SU-DHL-6 (cell line): ENCODE data around the gene CROCC.
A peak's percentile ranks its signal among the peaks of the same experiment; 100 is the strongest.
"Not testable (repeated sequence)": the region's sequence is repeated elsewhere in the genome, so short reads cannot be mapped to it uniquely, and the experiment has no call there.

Experiments
- H2AFZ ChIP-seq: fragments of 200-600 bp; sonication (generic); 2 replicates; pipeline ENCODE4 v1.6.1; 2014; ENCODE audit warnings: low read depth, mild to moderate bottlenecking, moderate library complexity, mixed read lengths, antibody characterized with exemption, low read length; ENCODE audit not compliant: severe bottlenecking
- H3F3A ChIP-seq: fragments of 200-600 bp; shearing (Covaris generic); 2 replicates; pipeline ENCODE4 v1.6.0; 2016; ENCODE audit warnings: antibody characterized with exemption, mild to moderate bottlenecking; ENCODE audit not compliant: insufficient read depth
- H3K27ac ChIP-seq: fragments of 200-600 bp; sonication (generic); 2 replicates; pipeline ENCODE4 v1.5.1; 2016; ENCODE audit warnings: low read depth, mild to moderate bottlenecking, low read length, moderate library complexity, mixed read lengths
- H3K27me3 ChIP-seq: fragments of 200-600 bp; sonication (generic), shearing (Covaris generic); 2 replicates; pipeline ENCODE4 v1.6.0; 2014; ENCODE audit warnings: mild to moderate bottlenecking, low read length
- H3K36me3 ChIP-seq: fragments of 200-600 bp; sonication (generic); 2 replicates; pipeline ENCODE4 v1.6.1; 2014; ENCODE audit warnings: mild to moderate bottlenecking, low read length, mixed read lengths
- H3K4me2 ChIP-seq: fragments of 300-600, 200-600 bp; shearing (Covaris generic), sonication (generic); 2 replicates; pipeline ENCODE4 v1.6.0; 2014; ENCODE audit warnings: low read length, low read depth, mild to moderate bottlenecking; ENCODE audit not compliant: poor library complexity, severe bottlenecking
- H3K4me3 ChIP-seq: fragments of 200-600 bp; sonication (generic); 2 replicates; pipeline ENCODE4 v1.5.1; 2014; ENCODE audit warnings: antibody characterized with exemption, low read length, mild to moderate bottlenecking, mixed read lengths; ENCODE audit not compliant: insufficient read depth, poor library complexity, severe bottlenecking
- H3K79me2 ChIP-seq: fragments of 200-600 bp; sonication (generic); 2 replicates; pipeline ENCODE4 v1.6.1; 2014; ENCODE audit warnings: mild to moderate bottlenecking, low read length, moderate library complexity; ENCODE audit not compliant: insufficient read depth
- H3K9ac ChIP-seq: fragments of 200-600 bp; sonication (generic); 2 replicates; pipeline ENCODE4 v1.7.0; 2014; ENCODE audit warnings: mild to moderate bottlenecking, low read length
- H3K9me2 ChIP-seq: fragments of 200-600 bp; sonication (generic); replicated peaks from 2 replicates; pipeline ENCODE4 v1.6.1; 2014; ENCODE audit warnings: low read length; ENCODE audit not compliant: insufficient read depth
- H3K9me3 ChIP-seq: fragments of 200-600 bp; sonication (generic); 2 replicates; pipeline ENCODE4 v1.6.1; 2014; ENCODE audit warnings: low read length, mixed read lengths; ENCODE audit not compliant: insufficient read depth
- H4K20me1 ChIP-seq: fragments of 200-600 bp; sonication (generic); 2 replicates; pipeline ENCODE4 v1.6.1; 2014; ENCODE audit warnings: low read depth, mild to moderate bottlenecking, antibody characterized with exemption, low read length, moderate library complexity, mixed read lengths

CROCC gene

DNA sequence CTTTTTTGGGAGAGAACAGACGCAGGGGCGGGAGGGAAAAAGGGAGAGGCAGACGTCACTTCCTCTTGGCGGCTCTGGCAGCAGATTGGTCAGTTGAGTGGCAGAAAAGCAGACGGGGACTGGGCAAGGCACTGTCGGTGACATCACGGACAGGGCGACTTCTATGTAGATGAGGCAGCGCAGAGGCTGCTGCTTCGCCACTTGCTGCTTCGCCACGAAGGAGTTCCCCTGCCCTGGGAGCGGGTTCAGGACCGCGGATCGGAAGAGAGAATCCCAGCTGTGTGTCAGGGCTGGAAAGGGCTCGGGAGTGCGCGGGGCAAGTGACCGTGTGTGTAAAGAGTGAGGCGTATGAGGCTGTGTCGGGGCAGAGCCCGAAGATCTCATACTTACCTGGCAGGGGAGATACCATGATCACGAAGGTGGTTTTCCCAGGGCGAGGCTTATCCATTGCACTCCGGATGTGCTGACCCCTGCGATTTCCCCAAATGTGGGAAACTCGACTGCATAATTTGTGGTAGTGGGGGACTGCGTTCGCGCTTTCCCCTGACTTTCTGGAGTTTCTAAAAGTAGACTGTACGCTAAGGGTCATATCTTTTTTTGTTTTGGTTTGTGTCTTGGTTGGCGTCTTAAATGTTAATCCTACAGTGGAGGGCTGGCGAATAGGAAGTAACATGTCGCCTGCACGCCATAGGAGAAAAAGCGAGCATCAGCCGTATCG, 26.0 kb upstream of the CROCC start, which contains the start of gene RNU1-2:
TSS of gene RNU1-2 (plus strand) at position 383 of the 718 bp plus-strand sequence.
- H3K9me3 ChIP-seq, H3K36me3 ChIP-seq, H4K20me1 ChIP-seq, H3K79me2 ChIP-seq, H3K27me3 ChIP-seq, H3K9me2 ChIP-seq: not testable (repeated sequence)
- Histone ChIP-seq H3K4me2 (peak within 1 kb of the TSS; percentile 88), H3K27ac (peak within 1 kb of the TSS; percentile 76), H3K9ac (peak within 1 kb of the TSS; percentile 64), H3K4me3 (peak within 1 kb of the TSS; percentile 67), H2AFZ (peak within 1 kb of the TSS; percentile 88), H3F3A (peaks cover 28% of the 10 kb centered on the region)

DNA sequence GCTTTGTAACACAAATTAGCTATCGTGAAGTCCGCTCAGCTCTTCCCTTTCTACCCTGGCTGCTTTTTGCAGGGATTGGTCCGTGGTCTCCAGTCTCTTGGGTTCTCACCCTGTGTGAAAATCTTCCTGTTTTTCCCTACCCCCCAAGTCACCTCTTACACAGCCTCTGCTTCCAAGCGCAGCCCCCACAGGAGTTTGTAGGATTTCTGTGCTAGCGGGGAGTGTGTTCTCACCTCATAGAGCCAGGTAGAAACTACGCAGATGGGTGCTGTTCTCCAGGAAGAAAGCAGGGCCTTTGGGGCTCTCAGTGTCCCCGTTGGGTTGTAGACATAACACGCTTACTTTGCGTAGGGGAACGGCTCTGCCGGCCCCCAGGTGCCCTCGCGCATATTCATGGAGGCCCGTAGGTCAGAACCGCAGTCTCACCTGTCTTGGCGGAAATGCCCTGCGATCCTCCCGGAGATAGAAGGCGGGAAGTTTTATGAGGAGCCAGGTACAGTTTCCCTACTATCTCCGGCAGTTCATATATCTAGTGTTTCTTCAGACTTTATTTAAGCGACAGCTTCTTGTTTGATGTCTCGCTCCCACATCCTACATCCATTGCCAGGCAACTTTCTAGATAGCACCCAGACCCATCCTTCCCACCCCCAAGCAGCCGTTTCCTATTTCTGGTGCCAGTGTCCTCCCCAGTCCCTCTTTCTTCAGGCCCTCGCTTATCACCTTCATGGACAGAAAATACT, 25.2 kb upstream of the CROCC start:
- H3K4me2 ChIP-seq, result peak overlapping the region; percentile 46
- H3K9me3 ChIP-seq, H3K79me2 ChIP-seq, H3K36me3 ChIP-seq, H3K9me2 ChIP-seq, H4K20me1 ChIP-seq, H3K27me3 ChIP-seq, H2AFZ ChIP-seq: not testable (repeated sequence)
- H3K4me3 ChIP-seq, result peak overlapping the region; percentile 6
- peak overlapping the region; percentile 75 for H3K27ac ChIP-seq
- peak overlapping the region; percentile 40 for H3K9ac ChIP-seq
- H3F3A ChIP-seq, result peaks cover 36% of the 10 kb centered on the region

DNA sequence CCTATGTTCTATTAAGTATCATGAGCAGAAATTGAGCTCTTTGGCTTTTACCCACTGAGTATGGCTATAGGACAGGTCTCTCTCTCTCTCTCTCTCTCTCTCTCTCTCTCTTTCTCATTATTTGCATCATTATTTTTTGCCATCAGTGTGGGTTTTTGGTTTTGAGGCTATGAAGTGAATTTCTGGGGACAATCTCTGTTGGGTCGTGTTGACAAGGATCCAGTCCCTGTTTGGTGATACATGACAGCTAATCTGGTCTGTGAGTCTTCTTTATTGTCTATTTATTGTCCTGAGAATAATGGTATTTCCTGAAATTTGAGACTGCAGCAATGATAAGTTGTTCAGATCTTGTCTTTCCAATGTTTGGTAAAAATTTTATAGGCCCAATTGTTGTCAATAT, 24.1 kb upstream of the CROCC start:
- H2AFZ ChIP-seq, H3K36me3 ChIP-seq, H3K27ac ChIP-seq, H3K79me2 ChIP-seq, H3K9me2 ChIP-seq, H4K20me1 ChIP-seq, H3K4me2 ChIP-seq, H3K27me3 ChIP-seq, H3K4me3 ChIP-seq, H3K9me3 ChIP-seq, H3K9ac ChIP-seq: not testable (repeated sequence)
- peaks cover 47% of the 10 kb centered on the region for H3F3A ChIP-seq

DNA sequence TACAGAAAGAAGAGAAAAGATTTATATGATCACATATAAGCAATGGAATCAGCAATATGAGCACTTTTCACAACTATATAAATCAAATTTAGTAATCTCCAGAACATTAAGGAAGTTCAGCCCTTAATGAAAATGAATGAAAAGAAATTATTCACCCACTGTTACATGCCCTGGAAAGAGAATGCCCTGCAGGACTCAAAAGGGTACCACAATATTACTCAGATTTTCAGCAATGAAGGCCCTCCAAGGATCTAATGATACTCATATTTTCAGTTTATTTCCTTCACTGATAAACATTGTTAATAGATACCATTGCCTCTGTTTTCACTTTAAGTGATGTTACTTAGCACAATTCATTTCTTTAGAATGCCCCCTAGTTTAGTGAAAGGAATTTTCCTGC, 23.4 kb upstream of the CROCC start:
- not testable (repeated sequence) for H2AFZ ChIP-seq, H3K9me3 ChIP-seq, H3K27me3 ChIP-seq, H3K9ac ChIP-seq, H3K9me2 ChIP-seq, H4K20me1 ChIP-seq, H3K4me2 ChIP-seq, H3K4me3 ChIP-seq, H3K36me3 ChIP-seq, H3K79me2 ChIP-seq, H3K27ac ChIP-seq
- peaks cover 53% of the 10 kb centered on the region for H3F3A ChIP-seq

DNA sequence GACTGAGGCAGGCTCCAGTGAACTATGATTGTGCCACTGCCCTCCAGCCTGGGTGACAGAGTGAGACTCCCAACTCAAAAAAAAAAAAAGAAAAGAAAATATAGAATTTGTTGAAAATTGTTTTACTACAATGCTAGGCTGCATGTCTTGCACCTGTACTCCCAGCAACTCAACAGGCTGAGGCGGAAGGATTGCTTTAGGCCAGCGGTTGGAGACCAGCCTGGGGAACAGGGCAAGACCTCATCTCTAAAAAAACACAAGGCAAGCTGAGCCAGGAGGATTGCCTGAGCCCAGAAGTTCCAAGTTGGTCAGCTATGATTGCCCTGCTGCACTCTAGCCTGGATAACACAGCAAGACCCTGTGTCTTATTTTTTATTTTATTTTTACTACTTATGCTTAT, 22.7 kb upstream of the CROCC start:
- not testable (repeated sequence) for H3K9ac ChIP-seq

More for the DNA sequence above, 22.7 kb upstream of the CROCC start:
- not testable (repeated sequence) for H4K20me1 ChIP-seq, H2AFZ ChIP-seq, H3K4me3 ChIP-seq, H3K79me2 ChIP-seq, H3K9me3 ChIP-seq, H3K9me2 ChIP-seq, H3K36me3 ChIP-seq, H3K4me2 ChIP-seq, H3K27me3 ChIP-seq, H3K27ac ChIP-seq
- peaks cover 60% of the 10 kb centered on the region for H3F3A ChIP-seq
